HUES48 (cell line): ENCODE measurements around the gene SMAD4.

Experiments used
- H3K27ac ChIP-seq: one replicate; pipeline ENCODE4 v1.7.0; 2013; ENCODE audit warnings: low read depth, low read length, inconsistent platforms
- H3K27me3 ChIP-seq: 2 replicates; pipeline ENCODE4 v1.6.1; 2013; ENCODE audit warnings: mild to moderate bottlenecking, low read length; ENCODE audit not compliant: control insufficient read depth, insufficient read depth
- H3K36me3 ChIP-seq: 2 replicates; pipeline ENCODE4 v1.6.1; 2013; ENCODE audit warnings: low read length; ENCODE audit not compliant: control insufficient read depth, insufficient read depth
- H3K4me1 ChIP-seq: 2 replicates; pipeline ENCODE4 v1.6.1; 2013; ENCODE audit warnings: mild to moderate bottlenecking, low read length; ENCODE audit not compliant: control insufficient read depth, insufficient read depth
- H3K4me3 ChIP-seq: 2 replicates; pipeline ENCODE4 v1.5.1; 2013; ENCODE audit warnings: mild to moderate bottlenecking, low read depth, low read length
- H3K9ac ChIP-seq: 2 replicates; pipeline ENCODE4 v1.6.1; 2013; ENCODE audit warnings: mild to moderate bottlenecking, low read depth, low read length, moderate library complexity
- H3K9me3 ChIP-seq: 2 replicates; pipeline ENCODE4 v1.6.1; 2013; ENCODE audit warnings: low read length; ENCODE audit not compliant: control insufficient read depth, insufficient read depth

The SMAD4 gene

GRCh38 chr18:51021226-51021965, 8.6 kb upstream of the SMAD4 start:
- Histone ChIP-seq H3K27me3 (no peaks in the 10 kb centered on the region), H3K4me1 (peaks cover 11% of the 10 kb centered on the region), H3K9me3 (no peaks in the 10 kb centered on the region), H3K27ac (no peak overlapping the region), H3K9ac (no peak overlapping the region), H3K36me3 (peaks cover 9% of the 10 kb centered on the region), H3K4me3 (no peak overlapping the region)

- H3K27ac ChIP-seq, result no peak overlapping the region
- no peaks in the 10 kb centered on the region for H3K9me3 ChIP-seq
- no peak overlapping the region for H3K9ac ChIP-seq
- no peak overlapping the region for H3K4me3 ChIP-seq
- peaks cover 23% of the 10 kb centered on the region for H3K4me1 ChIP-seq
- H3K27me3 ChIP-seq, result no peaks in the 10 kb centered on the region
- peaks cover 14% of the 10 kb centered on the region for H3K36me3 ChIP-seq
Measured at GRCh38 chr18:51025512-51025911, 4.5 kb upstream of the SMAD4 start.

- 0 out of 2 replicates have a peak overlapping the region, but pooled peaks have one; percentile 4 for H3K9ac ChIP-seq
- peaks cover 15% of the 10 kb centered on the region for H3K36me3 ChIP-seq
- H3K27me3 ChIP-seq, result no peaks in the 10 kb centered on the region
- H3K4me3 ChIP-seq, result peak overlapping the region; percentile 76
- peaks cover 34% of the 10 kb centered on the region for H3K4me1 ChIP-seq
- peak overlapping the region; percentile 87 for H3K27ac ChIP-seq
- H3K9me3 ChIP-seq, result no peaks in the 10 kb centered on the region
Measured at GRCh38 chr18:51028201-51028805, 1.7 kb upstream of the SMAD4 start.

GRCh38 chr18:51029378-51029693, 677 bp upstream of the SMAD4 start:
- no peaks in the 10 kb centered on the region for H3K27me3 ChIP-seq
- H3K36me3 ChIP-seq, result peaks cover 22% of the 10 kb centered on the region
- peak overlapping the region; percentile 98 for H3K27ac ChIP-seq
- peak overlapping the region; percentile 72 for H3K9ac ChIP-seq
- peaks cover 41% of the 10 kb centered on the region for H3K4me1 ChIP-seq
- H3K9me3 ChIP-seq, result no peaks in the 10 kb centered on the region
- H3K4me3 ChIP-seq, result peak overlapping the region; percentile 76

- peak overlapping the region; percentile 86 for H3K9ac ChIP-seq
- peak overlapping the region; percentile 98 for H3K27ac ChIP-seq
- no peaks in the 10 kb centered on the region for H3K27me3 ChIP-seq
- H3K36me3 ChIP-seq, result peaks cover 14% of the 10 kb centered on the region
- H3K4me1 ChIP-seq, result peaks cover 41% of the 10 kb centered on the region
- peak overlapping the region; percentile 76 for H3K4me3 ChIP-seq
- no peaks in the 10 kb centered on the region for H3K9me3 ChIP-seq
Measured at GRCh38 chr18:51030537-51031258, 685 bp downstream of the SMAD4 start.

GRCh38 chr18:51032193-51032592, 2.2 kb downstream of the SMAD4 start:
- no peak overlapping the region for H3K27ac ChIP-seq
- H3K27me3 ChIP-seq, result no peaks in the 10 kb centered on the region
- peak overlapping the region; percentile 76 for H3K4me3 ChIP-seq
- no peak overlapping the region; the same call in 1 of the 2 replicates for H3K9ac ChIP-seq
- H3K36me3 ChIP-seq, result peaks cover 13% of the 10 kb centered on the region
- H3K9me3 ChIP-seq, result no peaks in the 10 kb centered on the region
- peaks cover 47% of the 10 kb centered on the region for H3K4me1 ChIP-seq

GRCh38 chr18:51037230-51037629, 7.2 kb downstream of the SMAD4 start:
- Histone ChIP-seq H3K36me3 (peaks cover 8% of the 10 kb centered on the region), H3K4me3 (no peak overlapping the region), H3K27ac (no peak overlapping the region), H3K9ac (no peak overlapping the region), H3K27me3 (no peaks in the 10 kb centered on the region), H3K4me1 (peaks cover 63% of the 10 kb centered on the region), H3K9me3 (no peaks in the 10 kb centered on the region)

GRCh38 chr18:51038110-51038509, 8.1 kb downstream of the SMAD4 start:
- Histone ChIP-seq H3K27ac (no peak overlapping the region), H3K4me1 (peaks cover 63% of the 10 kb centered on the region)

GRCh38 chr18:51039138-51040112, 9.4 kb downstream of the SMAD4 start:
- Histone ChIP-seq H3K36me3 (no peaks in the 10 kb centered on the region), H3K27me3 (no peaks in the 10 kb centered on the region), H3K9ac (no peak overlapping the region), H3K27ac (peak overlapping the region; percentile 58), H3K4me1 (peaks cover 62% of the 10 kb centered on the region), H3K4me3 (no peak overlapping the region), H3K9me3 (no peaks in the 10 kb centered on the region)

More at GRCh38 chr18:51038110-51038509, 8.1 kb downstream of the SMAD4 start:
- Histone ChIP-seq H3K36me3 (peaks cover 8% of the 10 kb centered on the region), H3K27me3 (no peaks in the 10 kb centered on the region), H3K9me3 (no peaks in the 10 kb centered on the region), H3K9ac (no peak overlapping the region), H3K4me3 (no peak overlapping the region)

- no peak overlapping the region for H3K9ac ChIP-seq
- H3K27me3 ChIP-seq, result no peaks in the 10 kb centered on the region
- H3K9me3 ChIP-seq, result no peaks in the 10 kb centered on the region
- H3K4me1 ChIP-seq, result peaks cover 78% of the 10 kb centered on the region
- H3K4me3 ChIP-seq, result no peak overlapping the region
- no peak overlapping the region for H3K27ac ChIP-seq
- H3K36me3 ChIP-seq, result peaks cover 2% of the 10 kb centered on the region; the same call in 1 of the 2 replicates
Measured at GRCh38 chr18:51041677-51042352, 11.8 kb downstream of the SMAD4 start.
